H1 (cell line): ENCODE data around the gene ERH. TPM values are rescaled to one million over a fixed set of nuclear protein-coding genes. Genes with fewer than 3 reads are reported as not detected.

ENCODE experiments used
- BCL11A ChIP-seq, 2 experiments: IDR thresholded peaks; one replicate each; pipeline ENCODE4 v1.6.1; 2011; ENCODE audit warnings: low read depth in 2 of 2, low read length in 2 of 2, mild to moderate bottlenecking in 2 of 2
- CBX8 ChIP-seq: fragments of 300-800, 300-1000 bp; sonication (generic); IDR thresholded peaks from 2 replicates; pipeline ENCODE4 v1.7.1; 2016; ENCODE audit warnings: low read depth, low read length, borderline replicate concordance
- EP300 ChIP-seq, 2 experiments: IDR thresholded peaks; 1 replicate in 1 of 2; 2 replicates in 1 of 2; pipeline ENCODE4 v1.6.1; 2011 to 2012; ENCODE audit warnings: low read depth in 2 of 2, low read length in 2 of 2, mild to moderate bottlenecking in 2 of 2, borderline replicate concordance in 1 of 2, inconsistent platforms in 1 of 2, moderate library complexity in 1 of 2
- HDAC2 ChIP-seq, 2 experiments: fragments of 300-600 bp in 1 of 2; sonication (generic) in 1 of 2; IDR thresholded peaks; 2 replicates each; pipeline ENCODE4 v1.6.1; 2011 to 2012; ENCODE audit warnings: low read depth in 2 of 2, low read length in 2 of 2, mild to moderate bottlenecking in 2 of 2, moderate library complexity in 2 of 2, borderline replicate concordance in 1 of 2, inconsistent platforms in 1 of 2
- ZNF274 ChIP-seq: IDR thresholded peaks from 2 replicates; pipeline ENCODE4 v1.7.0; 2012; ENCODE audit warnings: low read length, borderline replicate concordance; ENCODE audit errors: extremely low read depth
- polyA plus RNA-seq, 7 experiments: library from polyadenylated mRNA; depleted of rRNA in 3 of 7; stranded (reverse) in 5 of 7; unstranded in 2 of 7; fragments of >200 nt in 5 of 7; fragments of 200-250 nt in 2 of 7; gene quantifications; 1 replicate in 5 of 7; 2 replicates in 1 of 7; 4 replicates in 1 of 7; pipeline versions ENCODE4 v1.2.1 to v1.2.3, GENCODE V29; 2011 to 2013; ENCODE audit warnings: missing spikeins in 2 of 7, mixed read lengths in 2 of 7
- total RNA-seq: library from RNA; stranded (reverse); fragmentation: NEBNext Ultra II Directional; extraction: Animal tissue kit (Norgen Biotek cat#: 25700); gene quantifications from 2 replicates; pipeline ENCODE4 v1.2.1, GENCODE V29; 2021
- TF ChIP-seq, protein P1 (sequence below): fragments of 300-600 bp; sonication (generic); IDR thresholded peaks from 2 replicates; pipeline ENCODE4 v1.7.1; 2012; ENCODE audit warnings: low read length, moderate library complexity, mild to moderate bottlenecking, inconsistent platforms; ENCODE audit not compliant: insufficient replicate concordance
- TF ChIP-seq, protein P2 (sequence below), 3 experiments: IDR thresholded peaks; 1 replicate in 2 of 3; 2 replicates in 1 of 3; pipeline versions ENCODE4 v1.5.1 to v1.6.1; 2011; ENCODE audit warnings: low read length in 3 of 3, mild to moderate bottlenecking in 3 of 3, inconsistent platforms in 2 of 3, low read depth in 1 of 3, moderate library complexity in 1 of 3; ENCODE audit not compliant: insufficient read depth in 1 of 3; ENCODE audit errors: control extremely low read depth in 1 of 3

ERH gene
- total and polyA plus RNA-seq, 2 of the 8 experiments (the other 6 are each of a cell fraction or from before 2014, with no cell fraction given): 329 to 454 TPM

DNA sequence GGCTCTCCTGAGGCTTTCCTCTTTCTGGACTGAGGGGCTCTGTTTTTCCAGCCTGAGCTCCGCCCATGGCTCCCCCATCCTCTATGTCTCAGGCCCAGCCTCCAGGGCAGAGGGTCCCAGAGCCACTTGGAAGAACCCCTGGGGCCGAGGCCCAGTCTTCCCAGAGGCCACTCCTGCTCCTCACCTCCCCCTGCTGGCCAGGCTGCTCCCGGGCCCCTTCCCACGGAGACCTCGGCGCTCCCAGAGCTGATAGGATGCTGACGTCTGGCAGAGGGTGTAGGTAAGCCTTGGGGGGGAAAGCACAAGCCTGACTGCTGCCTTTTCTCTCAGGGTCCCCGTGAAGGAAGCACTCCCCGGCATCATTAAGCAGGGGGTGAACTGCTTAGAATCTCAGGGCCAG is 51.4 kb downstream of the ERH start (continued):
- TF ChIP-seq HDAC2 (IDR thresholded peaks at IDR 0.05; ENCODE audit: borderline replicate concordance in 1 of 2, low read depth in 2 of 2, low read length in 2 of 2): no peak
- TF ChIP-seq EP300 (IDR thresholded peaks at IDR 0.05; ENCODE audit: borderline replicate concordance in 1 of 2, low read depth in 2 of 2, low read length in 2 of 2): no peak
- no peak for TF ChIP-seq ZNF274
- no peak for TF ChIP-seq CBX8
- TF ChIP-seq, protein P1, sequence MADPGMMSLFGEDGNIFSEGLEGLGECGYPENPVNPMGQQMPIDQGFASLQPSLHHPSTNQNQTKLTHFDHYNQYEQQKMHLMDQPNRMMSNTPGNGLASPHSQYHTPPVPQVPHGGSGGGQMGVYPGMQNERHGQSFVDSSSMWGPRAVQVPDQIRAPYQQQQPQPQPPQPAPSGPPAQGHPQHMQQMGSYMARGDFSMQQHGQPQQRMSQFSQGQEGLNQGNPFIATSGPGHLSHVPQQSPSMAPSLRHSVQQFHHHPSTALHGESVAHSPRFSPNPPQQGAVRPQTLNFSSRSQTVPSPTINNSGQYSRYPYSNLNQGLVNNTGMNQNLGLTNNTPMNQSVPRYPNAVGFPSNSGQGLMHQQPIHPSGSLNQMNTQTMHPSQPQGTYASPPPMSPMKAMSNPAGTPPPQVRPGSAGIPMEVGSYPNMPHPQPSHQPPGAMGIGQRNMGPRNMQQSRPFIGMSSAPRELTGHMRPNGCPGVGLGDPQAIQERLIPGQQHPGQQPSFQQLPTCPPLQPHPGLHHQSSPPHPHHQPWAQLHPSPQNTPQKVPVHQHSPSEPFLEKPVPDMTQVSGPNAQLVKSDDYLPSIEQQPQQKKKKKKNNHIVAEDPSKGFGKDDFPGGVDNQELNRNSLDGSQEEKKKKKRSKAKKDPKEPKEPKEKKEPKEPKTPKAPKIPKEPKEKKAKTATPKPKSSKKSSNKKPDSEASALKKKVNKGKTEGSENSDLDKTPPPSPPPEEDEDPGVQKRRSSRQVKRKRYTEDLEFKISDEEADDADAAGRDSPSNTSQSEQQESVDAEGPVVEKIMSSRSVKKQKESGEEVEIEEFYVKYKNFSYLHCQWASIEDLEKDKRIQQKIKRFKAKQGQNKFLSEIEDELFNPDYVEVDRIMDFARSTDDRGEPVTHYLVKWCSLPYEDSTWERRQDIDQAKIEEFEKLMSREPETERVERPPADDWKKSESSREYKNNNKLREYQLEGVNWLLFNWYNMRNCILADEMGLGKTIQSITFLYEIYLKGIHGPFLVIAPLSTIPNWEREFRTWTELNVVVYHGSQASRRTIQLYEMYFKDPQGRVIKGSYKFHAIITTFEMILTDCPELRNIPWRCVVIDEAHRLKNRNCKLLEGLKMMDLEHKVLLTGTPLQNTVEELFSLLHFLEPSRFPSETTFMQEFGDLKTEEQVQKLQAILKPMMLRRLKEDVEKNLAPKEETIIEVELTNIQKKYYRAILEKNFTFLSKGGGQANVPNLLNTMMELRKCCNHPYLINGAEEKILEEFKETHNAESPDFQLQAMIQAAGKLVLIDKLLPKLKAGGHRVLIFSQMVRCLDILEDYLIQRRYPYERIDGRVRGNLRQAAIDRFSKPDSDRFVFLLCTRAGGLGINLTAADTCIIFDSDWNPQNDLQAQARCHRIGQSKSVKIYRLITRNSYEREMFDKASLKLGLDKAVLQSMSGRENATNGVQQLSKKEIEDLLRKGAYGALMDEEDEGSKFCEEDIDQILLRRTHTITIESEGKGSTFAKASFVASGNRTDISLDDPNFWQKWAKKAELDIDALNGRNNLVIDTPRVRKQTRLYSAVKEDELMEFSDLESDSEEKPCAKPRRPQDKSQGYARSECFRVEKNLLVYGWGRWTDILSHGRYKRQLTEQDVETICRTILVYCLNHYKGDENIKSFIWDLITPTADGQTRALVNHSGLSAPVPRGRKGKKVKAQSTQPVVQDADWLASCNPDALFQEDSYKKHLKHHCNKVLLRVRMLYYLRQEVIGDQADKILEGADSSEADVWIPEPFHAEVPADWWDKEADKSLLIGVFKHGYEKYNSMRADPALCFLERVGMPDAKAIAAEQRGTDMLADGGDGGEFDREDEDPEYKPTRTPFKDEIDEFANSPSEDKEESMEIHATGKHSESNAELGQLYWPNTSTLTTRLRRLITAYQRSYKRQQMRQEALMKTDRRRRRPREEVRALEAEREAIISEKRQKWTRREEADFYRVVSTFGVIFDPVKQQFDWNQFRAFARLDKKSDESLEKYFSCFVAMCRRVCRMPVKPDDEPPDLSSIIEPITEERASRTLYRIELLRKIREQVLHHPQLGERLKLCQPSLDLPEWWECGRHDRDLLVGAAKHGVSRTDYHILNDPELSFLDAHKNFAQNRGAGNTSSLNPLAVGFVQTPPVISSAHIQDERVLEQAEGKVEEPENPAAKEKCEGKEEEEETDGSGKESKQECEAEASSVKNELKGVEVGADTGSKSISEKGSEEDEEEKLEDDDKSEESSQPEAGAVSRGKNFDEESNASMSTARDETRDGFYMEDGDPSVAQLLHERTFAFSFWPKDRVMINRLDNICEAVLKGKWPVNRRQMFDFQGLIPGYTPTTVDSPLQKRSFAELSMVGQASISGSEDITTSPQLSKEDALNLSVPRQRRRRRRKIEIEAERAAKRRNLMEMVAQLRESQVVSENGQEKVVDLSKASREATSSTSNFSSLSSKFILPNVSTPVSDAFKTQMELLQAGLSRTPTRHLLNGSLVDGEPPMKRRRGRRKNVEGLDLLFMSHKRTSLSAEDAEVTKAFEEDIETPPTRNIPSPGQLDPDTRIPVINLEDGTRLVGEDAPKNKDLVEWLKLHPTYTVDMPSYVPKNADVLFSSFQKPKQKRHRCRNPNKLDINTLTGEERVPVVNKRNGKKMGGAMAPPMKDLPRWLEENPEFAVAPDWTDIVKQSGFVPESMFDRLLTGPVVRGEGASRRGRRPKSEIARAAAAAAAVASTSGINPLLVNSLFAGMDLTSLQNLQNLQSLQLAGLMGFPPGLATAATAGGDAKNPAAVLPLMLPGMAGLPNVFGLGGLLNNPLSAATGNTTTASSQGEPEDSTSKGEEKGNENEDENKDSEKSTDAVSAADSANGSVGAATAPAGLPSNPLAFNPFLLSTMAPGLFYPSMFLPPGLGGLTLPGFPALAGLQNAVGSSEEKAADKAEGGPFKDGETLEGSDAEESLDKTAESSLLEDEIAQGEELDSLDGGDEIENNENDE: no peak
- TF ChIP-seq, protein P2, sequence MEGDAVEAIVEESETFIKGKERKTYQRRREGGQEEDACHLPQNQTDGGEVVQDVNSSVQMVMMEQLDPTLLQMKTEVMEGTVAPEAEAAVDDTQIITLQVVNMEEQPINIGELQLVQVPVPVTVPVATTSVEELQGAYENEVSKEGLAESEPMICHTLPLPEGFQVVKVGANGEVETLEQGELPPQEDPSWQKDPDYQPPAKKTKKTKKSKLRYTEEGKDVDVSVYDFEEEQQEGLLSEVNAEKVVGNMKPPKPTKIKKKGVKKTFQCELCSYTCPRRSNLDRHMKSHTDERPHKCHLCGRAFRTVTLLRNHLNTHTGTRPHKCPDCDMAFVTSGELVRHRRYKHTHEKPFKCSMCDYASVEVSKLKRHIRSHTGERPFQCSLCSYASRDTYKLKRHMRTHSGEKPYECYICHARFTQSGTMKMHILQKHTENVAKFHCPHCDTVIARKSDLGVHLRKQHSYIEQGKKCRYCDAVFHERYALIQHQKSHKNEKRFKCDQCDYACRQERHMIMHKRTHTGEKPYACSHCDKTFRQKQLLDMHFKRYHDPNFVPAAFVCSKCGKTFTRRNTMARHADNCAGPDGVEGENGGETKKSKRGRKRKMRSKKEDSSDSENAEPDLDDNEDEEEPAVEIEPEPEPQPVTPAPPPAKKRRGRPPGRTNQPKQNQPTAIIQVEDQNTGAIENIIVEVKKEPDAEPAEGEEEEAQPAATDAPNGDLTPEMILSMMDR (IDR thresholded peaks at IDR 0.05; ENCODE audit: control extremely low read depth in 1 of 3, insufficient read depth in 1 of 3, low read depth in 1 of 3, low read length in 3 of 3): peak; percentile 92 to 93 (median 92)
- no peak for TF ChIP-seq BCL11A (IDR thresholded peaks at IDR 0.05; ENCODE audit: low read depth in 2 of 2, low read length in 2 of 2)
